ENCODE measurements around the gene GALNT10. TPM values are rescaled to one million over a fixed set of nuclear protein-coding genes. Genes with fewer than 3 reads are reported as not detected.
A peak's percentile ranks its signal among the peaks of the same experiment; 100 is the strongest.

The GALNT10 gene
- total RNA-seq, 1 donor from 2014 or later = 18.6 TPM

GRCh38 chr5:154230526-154230925 lies 40.0 kb downstream of the GALNT10 start:
- DNase-seq (ENCODE audit: low read depth) = no peak

- DNase-seq (ENCODE audit: low read depth) = no peak
These were observed 44.0 kb downstream of the GALNT10 start for GRCh38 chr5:154234551-154234950.

- peak; percentile 35 for DNase-seq (ENCODE audit: low read depth)
These were observed 45.5 kb downstream of the GALNT10 start for GRCh38 chr5:154236011-154236410.

- DNase-seq (ENCODE audit: low read depth) = no peak
These were observed 46.2 kb downstream of the GALNT10 start for GRCh38 chr5:154236536-154237375.

- no peak for DNase-seq (ENCODE audit: low read depth)
These were observed 46.8 kb downstream of the GALNT10 start for GRCh38 chr5:154237376-154237743.

- no peak for DNase-seq (ENCODE audit: low read depth)
These were observed 47.4 kb downstream of the GALNT10 start for GRCh38 chr5:154237946-154238345.

GRCh38 chr5:154238776-154239481 lies 48.4 kb downstream of the GALNT10 start:
- DNase-seq (ENCODE audit: low read depth) = no peak

- no peak for DNase-seq (ENCODE audit: low read depth)
These were observed 50.1 kb downstream of the GALNT10 start for GRCh38 chr5:154240595-154240994.

GRCh38 chr5:154241021-154241420 lies 50.5 kb downstream of the GALNT10 start:
- no peak for DNase-seq (ENCODE audit: low read depth)

- peak; percentile 40 for DNase-seq (ENCODE audit: low read depth)
These were observed 51.9 kb downstream of the GALNT10 start for GRCh38 chr5:154242442-154242841.

GRCh38 chr5:154242964-154243376 lies 52.4 kb downstream of the GALNT10 start:
- no peak for DNase-seq (ENCODE audit: low read depth)

GRCh38 chr5:154243736-154244135 lies 53.2 kb downstream of the GALNT10 start:
- DNase-seq (ENCODE audit: low read depth) = no peak

- peak; percentile 53 for DNase-seq (ENCODE audit: low read depth)
These were observed 53.9 kb downstream of the GALNT10 start for GRCh38 chr5:154244476-154244875.

- no peak for DNase-seq (ENCODE audit: low read depth)
These were observed 58.2 kb downstream of the GALNT10 start for GRCh38 chr5:154248691-154249090.

- peak; percentile 61 for DNase-seq (ENCODE audit: low read depth)
These were observed 59.3 kb downstream of the GALNT10 start for GRCh38 chr5:154249826-154250225.

GRCh38 chr5:154251529-154251928 lies 61.0 kb downstream of the GALNT10 start:
- no peak for DNase-seq (ENCODE audit: low read depth)

GRCh38 chr5:154253807-154254206 lies 63.3 kb downstream of the GALNT10 start:
- DNase-seq (ENCODE audit: low read depth) = no peak

GRCh38 chr5:154254896-154255295 lies 64.4 kb downstream of the GALNT10 start:
- no peak for DNase-seq (ENCODE audit: low read depth)

- no peak for DNase-seq (ENCODE audit: low read depth)
These were observed 66.5 kb downstream of the GALNT10 start for GRCh38 chr5:154257046-154257445.

- no peak for DNase-seq (ENCODE audit: low read depth)
These were observed 68.1 kb downstream of the GALNT10 start for GRCh38 chr5:154258531-154259217.

- DNase-seq (ENCODE audit: low read depth) = peak; percentile 26
These were observed 69.8 kb downstream of the GALNT10 start for GRCh38 chr5:154260224-154260927.
